Left colon (tissue), 2 donors: Measurements from ENCODE around the gene CD5L. TPM values are rescaled to one million over a fixed set of nuclear protein-coding genes. Genes with fewer than 3 reads are reported as not detected.
A peak's percentile ranks its signal among the peaks of the same experiment; 100 is the strongest.

Experiments
- ATAC-seq: fragments of 200-7000 bp; cut with Tn5 transposase; one replicate; pipeline ENCODE4 v1.9.1; 2020; ENCODE audit warnings: mild to moderate bottlenecking, moderate library complexity
- DNase-seq, 2 donors: peaks; one replicate each; pipeline ENCODE4 v3.0.0-alpha.2; 2020
- intact Hi-C, 2 donors: fragments of 100-400 bp; cut with DNase I in 1 of 2; cut with micrococcal nuclease in 1 of 2; formaldehyde crosslinking; loops; one replicate each; pipeline versions ENCODE4 v1.11.2 to v1.14.0; 2022; cut with DNase I, micrococcal nuclease
- total RNA-seq, 2 donors: library from RNA; stranded (reverse); fragmentation: NEBNext Ultra II Directional; extraction: Animal tissue kit (Norgen Biotek cat#: 25700); gene quantifications; one replicate each; pipeline ENCODE4 v1.2.1, GENCODE V29; 2021
- donor health status: DM: no; HTN: no; CAD: no.
- donor health status: DM: yes; HTN: yes; CAD: no.

The CD5L gene
- total RNA-seq, 2 donors from 2014 or later: 0.27 TPM; not detected in 1

DNA sequence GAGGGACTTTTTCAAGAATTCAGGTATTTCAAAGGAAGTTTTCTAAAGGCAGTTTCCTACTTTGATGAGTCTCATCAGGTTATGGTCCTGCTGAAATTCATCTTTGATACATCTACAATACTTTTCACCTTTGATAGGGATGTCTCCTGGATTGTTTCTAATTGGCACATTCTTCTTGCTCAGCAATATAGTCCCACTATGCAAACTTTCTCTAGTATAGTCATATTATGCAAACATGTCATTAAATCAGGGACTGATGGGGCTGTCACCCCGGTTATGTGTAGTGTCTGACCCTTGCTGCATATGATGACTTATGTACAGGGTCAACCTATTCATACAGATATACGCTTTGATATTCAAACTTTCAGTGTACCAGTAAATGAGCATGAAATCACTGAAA, 21.3 kb downstream of the CD5L start:
- intact Hi-C loops: no loop called here
- ATAC-seq (no peak), DNase-seq (no peak)

DNA sequence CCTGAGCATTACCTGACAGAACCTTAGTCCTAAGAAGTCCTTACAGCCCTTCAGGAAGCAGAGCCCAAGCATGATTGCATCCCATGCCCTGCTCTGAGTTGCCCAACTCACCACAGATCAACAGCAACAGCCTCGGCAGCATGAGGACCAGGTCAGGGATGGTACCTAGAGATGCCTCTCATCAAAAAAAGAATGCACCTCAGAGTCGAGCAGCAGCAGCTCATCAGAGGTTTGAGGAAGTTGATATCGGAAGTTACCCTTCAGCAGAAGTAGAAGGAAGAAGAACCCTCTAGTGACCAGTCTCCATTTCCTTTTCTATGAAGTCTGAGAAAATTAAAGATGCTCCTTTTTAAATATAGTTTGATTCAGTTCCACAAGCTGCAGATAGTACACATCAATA, 21.7 kb downstream of the CD5L start, which contains the start of gene FCRL1:
Gene FCRL1, minus strand, starts transcription at position 225 of the 400 bp plus-strand sequence. Its CDS starts 83 bp downstream, at position 142.
- ATAC-seq: no peak
- intact Hi-C loops: no loop called here
- DNase-seq: no peak

DNA sequence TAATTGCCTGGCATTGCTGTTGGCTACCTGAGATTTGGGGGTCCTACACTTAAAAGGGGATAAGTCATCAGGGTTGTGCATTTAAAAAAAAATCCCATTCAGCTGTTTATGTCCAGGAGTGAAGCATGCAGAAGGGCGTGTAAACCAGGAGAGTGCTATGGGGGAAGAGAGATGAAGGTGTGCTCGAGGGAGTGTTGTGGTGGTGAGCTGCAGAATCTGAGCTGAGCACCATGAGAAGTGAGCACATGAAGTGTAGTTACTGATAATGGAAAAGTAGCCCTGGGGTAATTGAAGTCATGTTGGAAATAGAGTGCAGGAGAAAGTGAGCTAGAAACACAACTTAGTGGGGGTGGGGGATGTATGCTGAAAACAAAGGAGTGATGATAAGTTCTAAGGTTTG, 22.4 kb downstream of the CD5L start:
- no peak for ATAC-seq
- intact Hi-C loops: no loop called here
- no peak for DNase-seq

DNA sequence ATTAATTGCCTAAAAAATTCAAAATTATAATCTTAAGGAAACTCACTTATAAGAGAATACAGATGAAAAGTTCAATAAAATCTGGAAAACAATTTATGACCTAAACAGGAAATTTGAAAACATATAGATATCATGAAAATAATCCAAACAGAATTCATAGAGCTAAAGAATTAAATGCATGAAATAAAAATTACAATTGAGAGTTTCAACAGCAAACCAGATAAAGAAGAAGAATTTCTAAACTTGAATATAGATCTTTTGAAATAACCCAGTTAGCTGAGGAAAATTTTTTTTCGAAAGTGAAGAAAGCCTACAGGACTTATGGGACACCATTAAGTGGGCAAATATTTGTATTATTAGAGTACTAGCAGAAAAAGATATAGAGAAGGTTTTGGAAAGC, 28.3 kb downstream of the CD5L start:
- ATAC-seq (no peak), DNase-seq (no peak)
- intact Hi-C loops: no loop called here

DNA sequence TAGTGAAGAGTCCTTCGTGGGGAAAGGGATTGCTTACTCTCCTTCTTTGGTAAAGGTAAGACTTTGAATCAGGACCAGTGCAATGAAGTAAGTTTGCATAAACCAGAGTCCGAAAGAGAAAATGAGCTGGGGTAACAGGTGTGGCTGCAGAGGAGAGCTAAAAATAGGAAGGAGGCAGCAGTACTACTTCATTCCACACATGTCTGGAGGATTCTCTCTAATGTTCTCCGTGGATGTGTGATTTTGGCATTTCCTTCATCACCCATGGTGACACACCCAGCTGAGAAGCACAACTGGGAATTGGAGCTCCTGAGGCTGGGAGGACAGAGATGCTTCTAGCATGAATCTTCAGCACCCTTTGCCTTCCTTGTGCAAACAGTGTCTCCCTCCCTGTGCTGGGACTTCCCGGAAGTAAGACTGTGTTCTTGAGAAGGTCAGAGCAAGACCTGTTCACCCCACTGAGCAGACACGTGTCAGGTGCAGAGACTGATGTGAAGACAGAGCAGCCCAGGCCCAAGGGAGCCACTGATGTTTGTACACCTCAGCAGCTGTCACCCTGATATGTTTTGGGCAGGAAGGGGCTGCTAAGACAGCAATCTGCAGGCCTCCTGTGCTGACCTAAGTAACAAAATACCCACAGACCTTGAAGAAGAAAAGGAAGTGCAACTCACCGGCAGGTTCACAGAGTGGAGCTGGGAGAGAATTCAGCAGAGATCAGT, 35.0 kb downstream of the CD5L start:
- ATAC-seq: peak; percentile 49
- DNase-seq: peak; percentile 27 to 34
- intact Hi-C loops: no loop called here

DNA sequence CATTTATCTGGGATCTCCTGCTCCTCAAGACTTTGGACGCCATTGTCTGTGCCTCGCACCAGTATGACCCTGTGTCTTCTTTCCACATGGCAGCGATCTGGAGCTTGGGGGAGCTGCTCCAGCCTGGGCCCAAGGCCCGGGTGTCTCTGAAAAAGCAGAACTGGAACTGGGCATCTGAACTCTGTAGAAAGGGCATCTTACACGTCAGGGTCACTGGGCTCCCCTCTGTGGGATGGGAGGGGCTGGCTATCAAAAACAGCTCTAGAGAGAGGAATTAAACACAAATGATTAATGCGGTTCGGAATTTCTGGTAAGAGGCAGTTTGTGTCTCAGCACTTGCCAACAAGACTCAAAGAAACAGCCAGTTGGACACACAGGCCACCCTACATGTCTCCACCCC, 37.8 kb downstream of the CD5L start:
- DNase-seq: no peak
- no peak for ATAC-seq
- intact Hi-C loops: no loop called here

DNA sequence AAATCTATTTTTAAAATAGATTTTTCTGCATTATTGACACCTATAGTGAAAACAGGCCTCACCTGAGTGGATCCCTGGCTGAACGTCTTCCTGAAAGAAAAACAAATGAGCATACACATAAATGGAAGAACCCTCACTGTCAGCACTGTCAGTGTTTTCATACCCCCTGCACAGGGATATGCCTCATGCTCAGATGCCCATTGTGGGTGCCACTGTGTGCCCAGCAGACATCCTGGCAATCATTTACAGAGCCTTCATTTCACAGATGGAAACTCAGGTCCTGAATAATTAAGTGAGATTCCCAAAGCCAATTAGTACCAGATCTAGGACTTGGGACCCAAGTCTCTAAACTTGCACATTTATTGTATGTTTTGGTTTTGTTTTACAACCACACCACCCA, 41.6 kb downstream of the CD5L start:
- no peak for ATAC-seq
- DNase-seq: no peak
- intact Hi-C loops: no loop called here

DNA sequence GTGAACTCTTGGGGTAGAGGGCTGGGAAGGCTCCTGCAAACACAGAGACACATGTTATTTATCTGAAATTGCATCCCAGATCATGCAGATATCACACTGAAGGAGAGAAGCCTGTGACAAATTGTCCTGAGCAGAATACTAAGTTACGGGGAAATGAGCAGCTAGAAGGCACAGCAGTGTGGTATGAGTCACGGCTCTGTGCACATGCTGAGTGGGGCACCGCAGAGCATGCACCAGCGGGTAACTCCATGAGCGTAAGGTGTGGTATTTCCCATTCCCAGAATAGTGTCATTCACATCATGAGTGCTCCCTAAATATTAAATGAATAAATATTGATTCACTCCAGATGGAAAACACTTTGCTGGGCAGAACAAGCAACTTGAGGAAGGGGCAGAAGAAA, 43.4 kb downstream of the CD5L start:
- intact Hi-C loops: no loop called here
- no peak for DNase-seq
- no peak for ATAC-seq

DNA sequence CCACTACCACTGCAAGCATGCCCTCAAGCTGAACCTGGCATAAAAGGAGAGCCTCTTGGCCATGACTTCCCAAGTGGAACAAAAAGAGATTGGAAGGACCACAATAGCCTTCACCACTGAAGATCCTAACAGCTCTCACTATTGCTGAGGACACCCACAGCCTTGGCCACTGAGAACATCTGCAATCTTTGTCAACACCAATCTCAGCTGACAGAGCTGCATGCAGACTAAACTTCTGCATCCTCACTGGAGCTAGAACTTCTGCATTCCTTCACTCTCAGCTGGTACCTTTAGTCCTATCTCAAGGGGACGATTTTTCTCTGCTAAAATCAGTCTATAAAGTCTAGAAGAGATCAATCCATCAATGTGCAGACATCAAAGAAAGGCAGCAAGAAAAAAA, 56.4 kb downstream of the CD5L start:
- ATAC-seq (no peak), DNase-seq (no peak)
- intact Hi-C loops: no loop called here

DNA sequence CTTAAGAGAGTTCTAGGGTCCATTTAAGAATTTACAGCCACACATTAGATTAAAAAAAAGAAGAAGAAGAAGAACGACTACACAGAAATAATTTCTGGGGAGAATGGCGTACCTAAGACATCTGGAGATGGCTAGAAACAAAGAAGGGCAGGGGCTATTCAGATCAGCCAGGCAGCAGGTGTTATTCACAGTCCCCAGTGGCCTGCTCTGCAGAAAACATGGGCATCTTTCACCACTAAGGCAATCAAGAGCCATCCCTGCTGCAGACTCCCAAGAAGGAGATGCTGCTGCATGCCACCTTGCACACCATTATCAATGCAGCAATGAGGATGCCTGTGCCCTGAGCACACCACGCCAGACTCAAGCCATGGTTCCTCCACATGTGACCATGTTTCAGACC, 56.8 kb downstream of the CD5L start:
- DNase-seq (no peak), ATAC-seq (no peak)
- intact Hi-C loops: no loop called here

DNA sequence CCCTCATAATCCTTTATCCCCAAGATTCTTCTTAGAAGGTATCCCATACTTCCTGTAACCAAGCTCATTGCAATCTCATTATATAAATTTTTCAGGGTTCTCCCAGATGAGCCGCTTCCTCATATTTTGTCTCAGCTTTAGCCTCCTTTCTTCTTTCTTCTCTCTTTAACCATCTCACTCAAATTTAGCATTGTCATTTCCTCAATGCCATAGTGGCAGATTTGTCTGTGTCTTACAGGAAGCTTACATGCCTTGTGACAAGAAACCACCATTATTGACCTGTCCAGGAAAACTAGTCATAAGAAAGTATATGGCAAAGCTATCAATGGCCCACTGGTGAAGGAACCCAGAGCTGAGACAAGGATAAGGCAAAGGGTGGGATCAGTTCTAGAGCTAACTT, 58.7 kb downstream of the CD5L start:
- intact Hi-C loops: no loop called here
- ATAC-seq (no peak), DNase-seq (no peak)

DNA sequence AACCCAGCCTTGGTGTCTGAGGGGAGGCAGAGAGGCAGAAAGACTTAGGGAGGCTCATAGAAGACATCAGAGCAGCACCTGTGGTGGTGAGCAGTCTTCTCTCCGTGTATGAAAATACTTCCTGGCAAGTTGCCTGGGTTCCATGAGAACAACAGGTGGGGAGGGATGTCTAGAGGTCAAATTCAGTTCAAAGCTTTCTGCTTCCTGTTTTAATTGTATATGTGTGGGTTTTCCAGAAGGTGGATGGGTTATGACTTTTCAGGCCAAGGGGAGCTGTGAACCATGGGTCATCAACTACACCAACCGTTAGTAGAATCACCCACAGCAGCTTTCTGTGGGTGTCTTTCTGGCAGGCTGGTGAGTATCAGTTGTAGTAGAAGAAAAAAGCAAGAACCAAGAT, 60.6 kb downstream of the CD5L start:
- ATAC-seq (peak; percentile 61), DNase-seq (no peak)
- intact Hi-C loops: no loop called here

Other genes with a start within 250 kb of the CD5L start
- gene FCRL4, start 243.7 kb downstream of the CD5L start, total RNA-seq: under 1 TPM in 1 of 2 donors, not detected in 1; 0.28 TPM
- under 1 TPM; 0.27 to 0.53 TPM for gene FCRL3, start 141.0 kb downstream of the CD5L start, total RNA-seq
- 1 to 10 TPM; 1.1 to 1.2 TPM for gene FCRL2, start 64.7 kb downstream of the CD5L start, total RNA-seq
- gene FCRL1, start 21.7 kb downstream of the CD5L start, total RNA-seq: 1 to 10 TPM in 1 of 2 donors, under 1 TPM in 1; 0.61 to 1.5 TPM
- 1 to 10 TPM; 5.6 to 9.2 TPM for gene KIRREL1, start 151.8 kb upstream of the CD5L start, total RNA-seq